Muscle of arm (tissue), 12 donors: Measurements from ENCODE around the gene OXGR1. TPM values are rescaled to one million over a fixed set of nuclear protein-coding genes. Genes with fewer than 3 reads are reported as not detected.

Experiments
- DNase-seq: peaks from one replicate; pipeline ENCODE4 v3.0.0-alpha.2; 2013
- polyA plus RNA-seq, 12 donors: library from polyadenylated mRNA; unstranded; fragments of 120-200 nt; gene quantifications; one replicate each; pipeline ENCODE4 v1.2.1, GENCODE V29; 2013; ENCODE audit not compliant: insufficient read length in 12 of 12

Gene OXGR1
- polyA plus RNA-seq, 12 donors: 0.13 to 2.6 (median 0.75) TPM; not detected in 2

GRCh38 chr13:96963786-96964475 lies 30.3 kb downstream of the OXGR1 start:
- DNase-seq: no peak

GRCh38 chr13:96960379-96960778 lies 33.9 kb downstream of the OXGR1 start:
- DNase-seq: no peak

- DNase-seq: peak; percentile 25
Measured at GRCh38 chr13:96958286-96958891, 35.9 kb downstream of the OXGR1 start.

- DNase-seq: no peak
Measured at GRCh38 chr13:96952595-96952994, 41.7 kb downstream of the OXGR1 start.

- DNase-seq: no peak
Measured at GRCh38 chr13:96948127-96948526, 46.1 kb downstream of the OXGR1 start.

GRCh38 chr13:96947343-96947910 lies 46.8 kb downstream of the OXGR1 start:
- DNase-seq: no peak

- DNase-seq: no peak
Measured at GRCh38 chr13:96946709-96947311, 47.5 kb downstream of the OXGR1 start.

GRCh38 chr13:96940961-96941360 lies 53.3 kb downstream of the OXGR1 start:
- no peak for DNase-seq

GRCh38 chr13:96935901-96936300 lies 58.4 kb downstream of the OXGR1 start:
- DNase-seq: no peak

Other genes with a start within 250 kb of the OXGR1 start
- gene MBNL2, start 227.9 kb upstream of the OXGR1 start, polyA plus RNA-seq: 10 to 100 TPM in 11 of 12 donors, not detected in 1; 27.7 to 75.2 (median 37.5) TPM